Panc1 (cell line): ENCODE data around the gene MED31. TPM values are rescaled to one million over a fixed set of nuclear protein-coding genes. Genes with fewer than 3 reads are reported as not detected.

ENCODE experiments used
- ATAC-seq: fragments of 200-7000 bp; cut with Tn5 transposase; 2 replicates; pipeline ENCODE4 v1.9.1; 2020; ENCODE audit warnings: mild to moderate bottlenecking, moderate library complexity
- BruUV-seq: library from RNA; stranded (reverse); fragments of 400-500 nt; replicated peaks from 2 replicates; lab custom pipeline; 2021; lab: Mats Ljungman, UMichigan
- CTCF ChIA-PET: fragments of 300-600 bp; sonication (Branson Sonifier 250); formaldehyde crosslinking; loops from one replicate; lab custom pipeline; 2022; ENCODE audit warnings: antibody characterized with exemption; lab: Charles Lee
- POLR2A ChIA-PET: fragments of 300-600 bp; sonication (Branson Sonifier 250); formaldehyde crosslinking; loops from one replicate; lab custom pipeline; 2022; ENCODE audit warnings: antibody characterized with exemption; lab: Charles Lee
- DNase-seq: peaks from one replicate; pipeline ENCODE4 v3.0.0-alpha.2; 2010; ENCODE audit warnings: low read depth, low spot score
- H3K27ac ChIP-seq: 2 replicates; pipeline ENCODE4 v1.5.1; 2011; ENCODE audit warnings: mild to moderate bottlenecking, low read length, inconsistent platforms
- H3K27me3 ChIP-seq: fragments of 200-500 bp; sonication (Bioruptor generic); 2 replicates; pipeline ENCODE4 v1.6.0; 2014; ENCODE audit warnings: low read length, inconsistent platforms; ENCODE audit not compliant: control insufficient read depth, insufficient read depth
- H3K36me3 ChIP-seq: fragments of 200-500 bp; sonication (Bioruptor generic); 2 replicates; pipeline ENCODE4 v1.5.1; 2014; ENCODE audit warnings: inconsistent platforms, mild to moderate bottlenecking, low read length, moderate library complexity; ENCODE audit not compliant: control insufficient read depth, insufficient read depth
- H3K4me1 ChIP-seq: 2 replicates; pipeline ENCODE4 v1.5.1; 2011; ENCODE audit warnings: inconsistent platforms, mild to moderate bottlenecking, low read length, moderate library complexity; ENCODE audit not compliant: control insufficient read depth, insufficient read depth
- H3K4me3 ChIP-seq, 2 experiments: 2 replicates each; pipeline ENCODE4 v1.5.1; 2011 to 2012; ENCODE audit warnings: low read depth in 2 of 2, low read length in 2 of 2, mild to moderate bottlenecking in 2 of 2, inconsistent platforms in 1 of 2, moderate library complexity in 1 of 2
- H3K9me3 ChIP-seq: fragments of 200-500 bp; sonication (Bioruptor generic); 2 replicates; pipeline ENCODE4 v1.5.1; 2014; ENCODE audit warnings: low read depth, mild to moderate bottlenecking, inconsistent platforms, low read length, moderate library complexity; ENCODE audit not compliant: control insufficient read depth, insufficient read depth
- CTCF ChIP-seq: fragments of 450-650 bp; IDR thresholded peaks from 2 replicates; pipeline ENCODE4 v1.5.1; 2017; ENCODE audit warnings: mild to moderate bottlenecking
- POLR2AphosphoS5 ChIP-seq: IDR thresholded peaks from 2 replicates; pipeline ENCODE4 v1.6.1; 2012; ENCODE audit warnings: mild to moderate bottlenecking, low read depth, low read length, moderate library complexity
- REST ChIP-seq, 2 experiments: IDR thresholded peaks; 2 replicates each; pipeline ENCODE4 v1.6.1; 2011 to 2012; ENCODE audit warnings: low read depth in 2 of 2, control low read depth in 1 of 2, low read length in 1 of 2, mild to moderate bottlenecking in 1 of 2, moderate library complexity in 1 of 2; ENCODE audit not compliant: insufficient read depth in 1 of 2
- SIN3A ChIP-seq: IDR thresholded peaks from 2 replicates; pipeline ENCODE4 v1.6.1; 2012; ENCODE audit warnings: low read depth, mild to moderate bottlenecking, low read length, moderate library complexity, borderline replicate concordance; ENCODE audit not compliant: insufficient read depth
- TCF7L2 ChIP-seq: IDR thresholded peaks from 2 replicates; pipeline ENCODE4 v1.6.1; 2011; ENCODE audit warnings: mild to moderate bottlenecking, low read depth, low read length, inconsistent platforms
- in situ Hi-C: cut with HindIII; loops from 2 replicates; pipeline ENCODE4 v1.10.0; 2016; ENCODE audit warnings: low sequenced_read_pairs, low pct_unique_long_range_greater_than_20kb
- intact Hi-C: fragments of 100-400 bp; cut with micrococcal nuclease; formaldehyde crosslinking; loops from one replicate; pipeline ENCODE4 v1.10.0; 2022; ENCODE audit not compliant: unreplicated experiment
- total RNA-seq: library from RNA; stranded (reverse); gene quantifications from one replicate; pipeline ENCODE4 v1.2.1, GENCODE V29; 2021; ENCODE audit not compliant: unreplicated experiment

Gene MED31
- total RNA-seq, 1 experiment from 2014 or later = 18.6 TPM

- intact Hi-C loops (no loop called here), in situ Hi-C loops (no loop called here)
- H3K27me3 ChIP-seq = no peaks in the 10 kb centered on the region
- peak overlapping the region; percentile 91 to 94 for H3K4me3 ChIP-seq
- POLR2A ChIA-PET = interaction anchor here (1.1 kb wide), 1 partner anchor 10 kb away, joined by 6 read pairs; the partner anchor contains the start of gene MED31
- DNase-seq = no peak
- ATAC-seq = peak; percentile 59
- peak overlapping the region; percentile 93 for H3K27ac ChIP-seq
- TF ChIP-seq SIN3A (0 out of 2 replicates have a peak, but pooled peaks have one; percentile 17), REST (IDR thresholded peaks at IDR 0.05; ENCODE audit: insufficient read depth in 1 of 2, low read depth in 2 of 2, low read length in 1 of 2) (no peak; a peak in 1 of 4 replicates)
- H3K4me1 ChIP-seq = peaks cover 17% of the 10 kb centered on the region
- no TSS peak for BruUV-seq
- no peaks in the 10 kb centered on the region for H3K9me3 ChIP-seq
- CTCF ChIA-PET = no interaction called here
- H3K36me3 ChIP-seq = peaks cover 16% of the 10 kb centered on the region
These were observed 10.1 kb downstream of the MED31 start for GRCh38 chr17:6641247-6641863.

- peak; percentile 89 for TF ChIP-seq POLR2AphosphoS5
- no peak; the same call in none of the 2 replicates for TF ChIP-seq SIN3A
- TF ChIP-seq REST (IDR thresholded peaks at IDR 0.05; ENCODE audit: insufficient read depth in 1 of 2, low read depth in 2 of 2, low read length in 1 of 2) = peak in 1 of 2 experiments; percentile 34; a peak in 1 of 4 replicates
- TF ChIP-seq TCF7L2 = peak; percentile 89
- TF ChIP-seq CTCF = no peak
- ATAC-seq = peak; percentile 96
- in situ Hi-C loops = no loop called here
- Histone ChIP-seq H3K4me3 (peak within 1 kb of the TSS; percentile 91 to 94), H3K36me3 (peaks cover 16% of the 10 kb centered on the region), H3K27ac (peak within 1 kb of the TSS; percentile 93), H3K9me3 (no peaks in the 10 kb centered on the region), H3K4me1 (peaks cover 17% of the 10 kb centered on the region), H3K27me3 (no peaks in the 10 kb centered on the region)
- intact Hi-C loops = no loop called here
- peak; percentile 88 for DNase-seq
- CTCF ChIA-PET = no interaction called here
- no TSS peak for BruUV-seq
- POLR2A ChIA-PET = interaction anchor here (0.6 to 0.7 kb wide), 2 partner anchors 10 to 22 kb away, joined by 3 to 4 read pairs; no protein-coding TSS in a partner anchor
These were observed 10.7 kb downstream of the MED31 start, which contains the start of the genes KIAA0753 and TXNDC17 for GRCh38 chr17:6640536-6641246. Gene KIAA0753 (minus strand): TSS chr17:6640711. CDS start chr17:6635103, 5,608 bp downstream. Gene TXNDC17 (plus strand): TSS chr17:6641060. CDS start chr17:6641083, 23 bp downstream.
